Measurements from ENCODE around the gene HS6ST1.

- TF ChIP-seq, protein P1, sequence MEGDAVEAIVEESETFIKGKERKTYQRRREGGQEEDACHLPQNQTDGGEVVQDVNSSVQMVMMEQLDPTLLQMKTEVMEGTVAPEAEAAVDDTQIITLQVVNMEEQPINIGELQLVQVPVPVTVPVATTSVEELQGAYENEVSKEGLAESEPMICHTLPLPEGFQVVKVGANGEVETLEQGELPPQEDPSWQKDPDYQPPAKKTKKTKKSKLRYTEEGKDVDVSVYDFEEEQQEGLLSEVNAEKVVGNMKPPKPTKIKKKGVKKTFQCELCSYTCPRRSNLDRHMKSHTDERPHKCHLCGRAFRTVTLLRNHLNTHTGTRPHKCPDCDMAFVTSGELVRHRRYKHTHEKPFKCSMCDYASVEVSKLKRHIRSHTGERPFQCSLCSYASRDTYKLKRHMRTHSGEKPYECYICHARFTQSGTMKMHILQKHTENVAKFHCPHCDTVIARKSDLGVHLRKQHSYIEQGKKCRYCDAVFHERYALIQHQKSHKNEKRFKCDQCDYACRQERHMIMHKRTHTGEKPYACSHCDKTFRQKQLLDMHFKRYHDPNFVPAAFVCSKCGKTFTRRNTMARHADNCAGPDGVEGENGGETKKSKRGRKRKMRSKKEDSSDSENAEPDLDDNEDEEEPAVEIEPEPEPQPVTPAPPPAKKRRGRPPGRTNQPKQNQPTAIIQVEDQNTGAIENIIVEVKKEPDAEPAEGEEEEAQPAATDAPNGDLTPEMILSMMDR (conservative IDR thresholded peaks at IDR 0.05; ENCODE audit: low read length), result no peak
- no peak for TF ChIP-seq EZH2phosphoT487 (IDR thresholded peaks at IDR 0.05; ENCODE audit: borderline replicate concordance, low read depth, low read length)
Measured at GRCh38 chr2:128245813-128246212, 72.9 kb downstream of the HS6ST1 start.
